ENCODE measurements around the gene SLC41A1. TPM values are rescaled to one million over a fixed set of nuclear protein-coding genes. Genes with fewer than 3 reads are reported as not detected.

Gene SLC41A1
- total RNA-seq, 2 donors from 2014 or later = 27.7 to 56.8 TPM

DNA sequence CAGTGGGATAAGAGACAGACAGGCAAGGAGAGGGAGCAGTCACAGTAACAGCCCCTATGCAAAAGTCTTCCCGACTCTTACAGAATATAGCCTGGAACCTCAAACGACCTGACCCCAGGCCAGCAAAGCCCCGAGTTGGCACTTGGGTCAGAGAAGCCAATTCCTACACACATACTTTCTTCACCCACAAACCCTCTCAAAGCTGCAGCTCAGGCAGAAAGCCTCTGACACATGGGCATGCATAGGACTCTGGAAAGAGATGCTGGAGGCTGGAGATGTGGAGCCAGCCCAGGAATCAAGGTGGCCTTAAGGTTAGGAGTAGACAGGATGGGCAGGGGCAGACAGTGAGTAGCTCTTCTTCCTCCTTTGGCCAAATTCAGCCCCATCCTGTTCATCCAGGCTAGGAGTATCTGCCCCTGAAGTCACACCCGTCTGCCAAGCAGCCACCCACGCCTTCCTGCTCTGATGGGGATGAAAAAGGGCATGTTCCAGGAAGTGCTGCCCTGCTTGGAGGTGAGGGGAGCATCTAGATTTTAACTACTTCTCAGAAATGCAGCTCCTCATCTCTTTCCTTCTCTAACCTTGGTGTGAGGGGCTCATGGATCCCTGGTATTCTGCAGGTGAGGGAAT, 7.8 kb downstream of the SLC41A1 start:
- Mint-ChIP-seq H3K4me1 (peaks cover 58% of the 10 kb centered on the region), H3K9me3 (no peaks in the 10 kb centered on the region), H3K27ac (peak overlapping the region; percentile 85), H3K36me3 (ENCODE audit: low read depth) (peaks cover 75% of the 10 kb centered on the region), H3K27me3 (no peaks in the 10 kb centered on the region), H3K4me3 (peak overlapping the region; percentile 79)
- ATAC-seq (replicated peaks) = peak; percentile 92

DNA sequence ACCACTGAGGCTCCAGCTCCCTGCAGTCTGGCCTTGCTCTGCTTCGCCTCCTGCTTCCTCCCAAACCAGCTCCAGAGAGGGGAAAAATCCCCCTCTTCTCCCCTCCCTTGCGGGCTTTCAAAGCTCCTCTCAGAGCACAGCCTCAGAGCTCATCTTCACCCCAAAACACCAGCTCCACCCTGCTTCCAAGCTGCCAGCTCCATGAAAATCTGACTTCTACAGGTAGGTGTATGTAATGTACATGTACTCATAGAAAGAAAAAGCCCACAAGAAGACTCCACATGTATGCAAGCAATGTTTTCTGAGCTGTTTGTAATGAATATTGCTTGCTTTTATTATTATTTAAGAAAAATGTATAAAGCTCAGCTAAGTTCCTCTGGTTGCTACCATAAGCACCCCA, 8.4 kb downstream of the SLC41A1 start:
- ATAC-seq (replicated peaks) = no peak
- Mint-ChIP-seq H3K27ac (peak overlapping the region; percentile 85), H3K27me3 (no peaks in the 10 kb centered on the region), H3K36me3 (ENCODE audit: low read depth) (peaks cover 75% of the 10 kb centered on the region), H3K9me3 (no peaks in the 10 kb centered on the region), H3K4me1 (peaks cover 58% of the 10 kb centered on the region), H3K4me3 (peak overlapping the region; percentile 79)

DNA sequence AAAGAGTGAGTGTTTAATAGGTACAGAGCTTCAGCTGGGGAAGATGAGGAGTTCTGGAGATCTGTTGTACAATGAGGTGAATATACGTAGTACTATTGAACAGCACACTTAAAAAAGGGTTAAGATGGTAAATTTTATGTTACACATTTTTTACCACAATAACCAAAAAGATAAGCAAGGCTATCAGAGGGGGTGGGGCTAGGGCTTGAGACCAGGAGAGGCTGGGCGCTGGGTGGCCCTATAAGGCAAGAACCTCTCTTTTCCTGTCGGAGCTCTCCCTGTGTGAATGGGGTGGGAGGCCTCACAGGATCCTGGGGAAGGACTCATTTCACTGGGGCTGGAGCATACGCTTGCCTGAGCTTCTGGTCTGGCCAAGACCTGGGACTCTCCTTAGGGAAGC, 9.0 kb downstream of the SLC41A1 start:
- peaks cover 71% of the 10 kb centered on the region for H3K36me3 Mint-ChIP-seq (ENCODE audit: low read depth)
- H3K27ac Mint-ChIP-seq = peak overlapping the region; percentile 68
- peaks cover 53% of the 10 kb centered on the region for H3K4me1 Mint-ChIP-seq
- no peaks in the 10 kb centered on the region for H3K27me3 Mint-ChIP-seq
- peak overlapping the region; percentile 79 for H3K4me3 Mint-ChIP-seq
- H3K9me3 Mint-ChIP-seq = no peaks in the 10 kb centered on the region
- ATAC-seq (replicated peaks) = no peak

DNA sequence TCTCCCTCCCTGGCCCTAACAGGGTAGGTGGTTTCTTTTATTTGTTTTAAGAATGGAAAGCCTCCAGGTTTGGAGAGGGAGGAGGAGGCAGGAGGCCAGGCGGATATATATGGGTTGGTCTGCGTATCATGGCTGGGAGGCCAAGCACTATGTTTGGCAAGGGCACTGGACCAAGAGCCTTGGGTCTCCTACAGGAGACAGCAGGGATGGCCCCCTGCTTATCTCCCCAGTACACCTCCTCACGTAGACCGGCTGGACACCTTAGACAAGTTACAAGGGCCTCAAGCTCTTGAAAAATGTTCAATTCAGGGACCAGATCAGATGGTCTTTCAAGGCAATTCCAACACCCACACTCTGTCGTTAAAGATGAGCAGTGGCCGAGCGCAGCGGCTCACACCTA, 10.9 kb downstream of the SLC41A1 start:
- no peaks in the 10 kb centered on the region for H3K9me3 Mint-ChIP-seq
- peak overlapping the region; percentile 70 for H3K27ac Mint-ChIP-seq
- ATAC-seq (replicated peaks) = no peak
- no peak overlapping the region for H3K4me3 Mint-ChIP-seq
- H3K4me1 Mint-ChIP-seq = peaks cover 38% of the 10 kb centered on the region
- peaks cover 72% of the 10 kb centered on the region for H3K36me3 Mint-ChIP-seq (ENCODE audit: low read depth)
- H3K27me3 Mint-ChIP-seq = no peaks in the 10 kb centered on the region

DNA sequence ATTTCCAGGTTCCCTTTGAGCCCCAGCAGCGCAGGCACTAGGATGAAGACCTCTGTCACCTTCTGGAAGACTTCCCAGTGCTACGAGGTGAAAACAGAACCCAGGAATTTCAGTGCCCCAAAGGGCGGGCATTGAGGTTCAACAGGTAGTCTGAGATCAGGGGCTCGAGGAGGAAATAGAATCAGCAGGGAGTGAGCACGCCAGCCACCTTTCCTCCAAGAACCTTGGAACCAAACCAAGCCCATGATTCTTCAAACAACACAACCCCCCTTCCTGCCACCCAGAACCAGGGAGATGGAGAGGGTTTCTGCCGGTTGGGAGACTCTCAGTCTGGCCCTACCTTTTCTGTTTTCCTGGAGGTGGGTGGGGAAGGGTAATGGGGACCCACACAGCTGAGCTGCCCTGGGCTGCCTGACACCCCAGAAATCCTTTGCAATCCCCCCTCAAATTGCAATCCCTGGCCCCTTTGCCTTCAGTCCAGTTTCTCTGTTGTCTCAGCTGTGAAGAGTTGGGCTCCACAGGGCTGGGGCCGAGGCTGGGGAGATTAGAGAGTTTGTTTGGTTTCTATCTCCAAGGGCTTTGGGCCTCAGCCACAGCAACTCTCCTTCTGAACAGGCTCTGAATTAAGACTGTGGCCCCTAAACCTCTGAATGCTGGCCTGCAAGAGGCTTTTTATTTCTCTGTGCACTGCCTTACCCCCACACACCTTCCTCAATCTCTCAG, 11.9 kb downstream of the SLC41A1 start:
- Mint-ChIP-seq H3K36me3 (ENCODE audit: low read depth) (peaks cover 74% of the 10 kb centered on the region), H3K27me3 (no peaks in the 10 kb centered on the region), H3K27ac (peak overlapping the region; percentile 70), H3K4me1 (peaks cover 30% of the 10 kb centered on the region), H3K9me3 (no peaks in the 10 kb centered on the region), H3K4me3 (no peak overlapping the region)
- no peak for ATAC-seq (replicated peaks)

DNA sequence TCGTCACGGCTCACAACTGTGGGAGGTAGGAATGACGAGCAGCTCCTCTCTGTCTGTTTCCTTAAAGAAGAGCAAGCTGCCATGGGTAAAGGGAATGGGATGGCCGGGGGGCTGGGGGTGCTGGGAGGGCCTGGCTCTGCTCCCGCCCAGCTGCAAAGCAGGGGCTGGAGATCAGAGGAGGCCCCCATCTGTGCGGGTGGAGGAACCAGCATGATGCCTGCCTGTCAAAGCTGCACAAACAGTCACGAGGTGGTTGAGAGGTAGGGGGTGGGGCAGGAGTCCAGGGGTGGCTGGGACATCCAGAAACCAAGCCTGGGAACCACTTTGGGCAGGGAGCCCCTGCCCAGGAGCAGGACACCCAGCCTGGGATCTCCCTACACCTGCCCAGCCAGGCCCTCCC, 12.6 kb downstream of the SLC41A1 start:
- H3K4me1 Mint-ChIP-seq = peaks cover 23% of the 10 kb centered on the region
- no peak overlapping the region for H3K27ac Mint-ChIP-seq
- H3K9me3 Mint-ChIP-seq = no peaks in the 10 kb centered on the region
- ATAC-seq (replicated peaks) = no peak
- no peak overlapping the region for H3K4me3 Mint-ChIP-seq
- H3K36me3 Mint-ChIP-seq (ENCODE audit: low read depth) = peaks cover 73% of the 10 kb centered on the region
- no peaks in the 10 kb centered on the region for H3K27me3 Mint-ChIP-seq

DNA sequence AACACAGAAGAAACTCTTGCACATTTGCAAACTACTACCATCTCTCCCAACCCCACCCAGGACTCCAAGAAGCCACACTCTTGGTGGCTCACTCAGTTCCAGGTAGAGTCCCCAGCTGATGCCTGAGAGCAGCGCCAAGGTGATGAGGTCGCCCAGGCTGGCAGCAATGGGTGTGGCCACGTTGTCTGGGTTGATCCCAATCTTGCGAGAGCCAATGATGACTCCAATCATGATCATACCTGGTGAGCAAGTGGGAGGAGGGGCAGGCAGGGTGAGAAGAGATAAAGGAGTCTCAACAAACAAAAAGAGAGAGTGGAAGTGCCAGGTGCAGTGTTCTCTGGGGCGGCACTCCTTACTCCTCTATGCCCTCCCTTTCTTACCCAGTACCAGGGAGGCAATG, 14.4 kb downstream of the SLC41A1 start:
- Mint-ChIP-seq H3K4me1 (peaks cover 7% of the 10 kb centered on the region), H3K9me3 (no peaks in the 10 kb centered on the region), H3K36me3 (ENCODE audit: low read depth) (peaks cover 76% of the 10 kb centered on the region), H3K27ac (peak overlapping the region; percentile 75), H3K4me3 (no peak overlapping the region), H3K27me3 (no peaks in the 10 kb centered on the region)
- ATAC-seq (replicated peaks) = peak; percentile 39

DNA sequence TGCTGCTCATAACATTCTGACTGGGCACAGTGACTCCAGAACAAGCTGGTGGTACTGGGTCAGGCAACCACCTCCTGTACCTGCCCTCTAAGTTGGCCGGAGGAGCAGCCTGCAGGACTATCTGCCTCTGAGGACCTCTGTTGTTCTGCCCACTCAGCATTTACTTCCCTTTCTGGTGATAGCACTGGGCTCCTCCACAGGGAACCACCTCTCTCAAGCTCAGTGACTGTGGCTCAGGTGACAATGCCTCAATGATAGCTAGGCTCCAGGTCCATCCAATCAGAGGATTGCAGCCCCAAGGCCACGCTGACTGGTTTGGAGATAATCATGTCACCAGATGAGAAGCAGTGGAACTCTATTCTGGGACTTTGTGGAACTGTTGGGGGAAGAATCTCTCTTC, 15.8 kb downstream of the SLC41A1 start:
- Mint-ChIP-seq H3K4me1 (peaks cover 6% of the 10 kb centered on the region), H3K27me3 (no peaks in the 10 kb centered on the region), H3K36me3 (ENCODE audit: low read depth) (peaks cover 89% of the 10 kb centered on the region)

DNA sequence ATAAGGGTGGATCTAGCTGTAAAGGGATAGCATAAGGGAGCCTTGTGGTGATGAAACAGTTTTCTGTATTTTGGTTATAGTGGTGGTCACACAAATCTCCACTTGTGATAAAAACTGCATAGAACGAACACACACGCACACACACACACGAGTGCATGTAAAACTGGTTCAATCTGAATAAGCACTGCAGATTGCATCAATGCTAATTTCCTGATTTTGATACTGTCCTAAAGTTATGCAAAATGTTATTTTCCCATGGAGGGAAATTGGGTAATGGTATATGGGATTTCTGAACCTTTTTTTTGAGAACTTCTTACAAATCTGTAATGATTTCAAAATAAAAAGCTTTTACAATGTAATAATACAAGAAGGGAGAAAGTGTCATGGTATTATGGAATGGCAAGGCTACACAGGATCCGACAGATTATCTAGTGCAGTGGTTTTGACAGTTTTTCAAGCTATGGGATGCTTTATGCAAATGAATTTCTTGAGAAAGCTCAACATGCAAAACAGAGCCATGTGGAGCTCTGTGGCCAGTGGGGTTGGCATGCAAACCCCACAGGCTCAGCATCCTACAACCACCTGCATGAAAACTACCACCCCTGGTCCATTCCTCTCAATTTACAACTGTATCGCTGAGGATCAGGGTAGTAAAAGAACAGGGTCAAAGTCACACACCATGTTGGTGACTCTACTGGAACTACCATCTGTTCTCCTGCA, 18.8 kb downstream of the SLC41A1 start:
- Mint-ChIP-seq H3K4me1 (no peaks in the 10 kb centered on the region), H3K27ac (no peak overlapping the region), H3K36me3 (ENCODE audit: low read depth) (peaks cover 94% of the 10 kb centered on the region), H3K9me3 (no peaks in the 10 kb centered on the region), H3K27me3 (no peaks in the 10 kb centered on the region), H3K4me3 (no peak overlapping the region)
- ATAC-seq (replicated peaks) = no peak

More for the DNA sequence above, 15.8 kb downstream of the SLC41A1 start:
- H3K4me3 Mint-ChIP-seq = no peak overlapping the region
- H3K9me3 Mint-ChIP-seq = no peaks in the 10 kb centered on the region
- ATAC-seq (replicated peaks) = no peak
- no peak overlapping the region for H3K27ac Mint-ChIP-seq

DNA sequence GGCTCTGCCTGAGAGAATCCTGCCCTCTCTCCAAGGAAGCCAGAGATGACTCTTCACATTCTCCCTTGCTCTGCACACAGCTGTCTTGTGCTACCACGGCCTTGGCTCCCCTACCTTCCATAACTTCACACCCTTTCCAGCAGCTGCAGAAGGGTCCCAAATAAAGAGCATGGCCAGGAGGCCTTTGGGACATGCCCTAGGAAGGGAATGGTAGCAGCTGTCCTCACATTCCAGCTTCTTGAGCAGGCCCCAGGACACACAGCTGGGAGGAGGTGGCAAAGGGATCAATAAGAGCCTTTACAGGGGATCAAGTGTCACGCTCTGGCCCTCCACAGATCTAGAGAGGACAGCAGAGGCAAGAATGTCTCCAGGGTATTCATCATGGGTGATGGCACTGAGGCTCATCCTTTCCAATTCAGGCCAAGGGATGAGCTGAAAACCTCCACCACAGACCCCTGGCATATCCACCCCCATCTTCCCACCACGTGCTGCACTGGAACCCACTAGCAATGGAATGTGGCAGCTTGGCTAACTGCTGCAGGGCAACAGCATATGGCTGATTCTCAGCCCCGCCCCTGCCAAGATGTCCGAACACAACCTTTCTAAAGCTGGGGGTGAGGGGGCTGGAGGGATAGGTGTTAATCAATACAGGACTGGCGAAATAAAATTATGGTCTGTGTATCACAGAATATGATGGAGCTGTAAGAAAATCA, 19.9 kb downstream of the SLC41A1 start:
- Mint-ChIP-seq H3K27ac (peak overlapping the region; percentile 21), H3K36me3 (ENCODE audit: low read depth) (peaks cover 87% of the 10 kb centered on the region), H3K9me3 (no peaks in the 10 kb centered on the region), H3K4me1 (no peaks in the 10 kb centered on the region), H3K27me3 (no peaks in the 10 kb centered on the region), H3K4me3 (no peak overlapping the region)
- ATAC-seq (replicated peaks) = no peak

DNA sequence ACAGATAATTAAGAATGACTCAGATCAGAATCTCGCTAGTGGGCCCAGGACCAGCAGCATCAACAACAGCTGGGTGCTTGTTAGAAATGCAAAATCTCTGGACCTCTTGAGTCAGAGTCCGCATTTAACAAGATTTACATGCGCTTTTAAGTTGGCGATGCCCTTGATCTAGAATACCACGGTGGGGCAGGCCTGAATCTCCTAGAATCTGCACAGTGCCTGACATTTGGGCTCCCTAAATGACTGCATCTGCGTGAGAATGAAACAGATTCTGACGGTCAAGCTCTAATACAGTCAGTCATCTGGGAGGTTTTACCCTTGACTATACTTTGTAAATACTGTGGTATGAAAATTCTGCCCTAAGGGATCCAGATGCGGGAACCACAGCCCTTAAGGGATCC, 20.5 kb downstream of the SLC41A1 start:
- H3K27me3 Mint-ChIP-seq = no peaks in the 10 kb centered on the region
- H3K4me1 Mint-ChIP-seq = no peaks in the 10 kb centered on the region
- no peak for ATAC-seq (replicated peaks)
- no peak overlapping the region for H3K4me3 Mint-ChIP-seq
- peaks cover 80% of the 10 kb centered on the region for H3K36me3 Mint-ChIP-seq (ENCODE audit: low read depth)
- H3K27ac Mint-ChIP-seq = no peak overlapping the region
- H3K9me3 Mint-ChIP-seq = no peaks in the 10 kb centered on the region

DNA sequence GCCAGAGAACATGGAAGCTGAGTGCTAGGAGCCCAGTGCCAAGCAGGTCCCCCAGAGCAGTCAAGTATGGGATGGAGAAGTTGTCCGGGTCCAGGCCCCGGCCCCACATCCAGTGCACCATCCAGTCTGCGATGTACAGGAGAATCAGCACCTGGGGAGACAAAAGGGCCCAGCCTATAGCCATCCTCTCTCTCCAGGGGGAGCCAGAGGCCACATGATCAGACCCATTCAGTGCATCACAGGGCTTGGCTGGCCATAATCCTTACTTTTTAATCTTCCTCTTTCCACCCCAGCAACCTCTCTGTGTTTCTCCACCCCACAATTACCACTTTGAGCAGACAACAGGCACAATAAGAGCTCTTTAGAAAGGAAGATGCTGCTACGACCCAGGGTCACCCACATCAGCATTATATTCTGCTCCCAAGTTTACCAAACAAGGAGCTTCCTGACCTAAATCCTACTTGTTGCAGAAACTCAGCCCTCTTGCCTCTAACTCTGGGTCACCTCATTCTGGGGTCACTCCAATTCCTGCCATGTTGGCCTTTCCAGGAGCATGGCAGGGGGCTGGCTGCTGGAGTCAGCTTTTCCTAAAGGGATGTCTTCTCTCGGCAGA, 21.3 kb downstream of the SLC41A1 start:
- H3K4me1 Mint-ChIP-seq = no peaks in the 10 kb centered on the region
- peak; percentile 88 for ATAC-seq (replicated peaks)

DNA sequence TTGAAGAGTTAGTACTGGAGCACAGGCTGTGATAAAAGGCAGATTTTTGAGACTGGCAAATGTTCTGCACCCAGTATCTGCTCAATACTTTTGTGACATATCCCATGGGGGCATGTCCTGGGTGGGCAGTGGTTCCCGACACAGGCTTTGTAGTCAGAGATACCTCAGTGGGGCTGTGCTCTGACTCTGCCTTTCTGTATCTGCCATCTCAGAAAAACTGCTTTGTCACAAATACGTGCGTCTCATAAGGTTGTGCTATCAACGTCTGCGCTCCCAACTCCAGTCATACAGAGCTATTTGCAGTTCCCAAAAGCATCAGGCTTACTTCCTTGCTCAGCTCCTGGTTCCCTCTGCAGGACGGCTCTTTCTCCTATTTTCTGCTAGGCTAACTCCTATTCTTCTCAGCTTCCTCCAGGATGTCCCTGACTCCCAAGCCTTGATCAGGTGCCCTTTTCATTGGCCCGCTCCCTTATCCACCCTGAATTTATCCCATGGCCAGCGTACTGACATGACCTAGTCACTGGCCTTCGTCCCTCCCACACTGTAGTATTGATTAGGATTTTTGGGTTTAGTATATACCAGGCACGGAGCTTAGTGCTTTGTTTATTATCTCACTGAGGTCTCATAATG, 25.6 kb downstream of the SLC41A1 start:
- H3K27ac Mint-ChIP-seq = no peak overlapping the region
- H3K9me3 Mint-ChIP-seq = no peaks in the 10 kb centered on the region
- no peaks in the 10 kb centered on the region for H3K27me3 Mint-ChIP-seq
- H3K36me3 Mint-ChIP-seq (ENCODE audit: low read depth) = peaks cover 33% of the 10 kb centered on the region
- peaks cover 3% of the 10 kb centered on the region for H3K4me1 Mint-ChIP-seq
- ATAC-seq (replicated peaks) = no peak
- no peak overlapping the region for H3K4me3 Mint-ChIP-seq

More for the DNA sequence above, 21.3 kb downstream of the SLC41A1 start:
- Mint-ChIP-seq H3K27me3 (no peaks in the 10 kb centered on the region), H3K27ac (no peak overlapping the region), H3K9me3 (no peaks in the 10 kb centered on the region), H3K4me3 (no peak overlapping the region), H3K36me3 (ENCODE audit: low read depth) (peaks cover 72% of the 10 kb centered on the region)

DNA sequence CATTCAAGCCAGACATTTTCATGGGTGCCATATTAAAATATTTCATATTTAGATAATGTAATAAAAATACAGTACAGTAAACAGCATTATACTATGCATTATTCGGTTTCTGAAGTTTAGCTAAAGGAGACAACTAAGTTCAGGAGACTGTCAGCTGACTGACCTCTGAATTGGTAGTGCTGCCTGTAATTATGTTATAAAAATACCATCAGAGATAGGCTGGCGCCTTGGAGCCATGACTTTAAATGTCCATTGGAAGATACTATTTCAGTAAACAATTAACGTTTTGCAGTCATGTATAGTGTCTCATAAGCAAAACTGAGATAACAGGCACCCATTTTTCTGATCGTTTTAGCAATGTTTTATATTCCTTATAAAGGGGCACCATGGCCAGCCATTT, 26.4 kb downstream of the SLC41A1 start:
- no peaks in the 10 kb centered on the region for H3K27me3 Mint-ChIP-seq
- H3K9me3 Mint-ChIP-seq = no peaks in the 10 kb centered on the region
- peaks cover 3% of the 10 kb centered on the region for H3K4me1 Mint-ChIP-seq
- H3K36me3 Mint-ChIP-seq (ENCODE audit: low read depth) = peaks cover 25% of the 10 kb centered on the region
- no peak overlapping the region for H3K27ac Mint-ChIP-seq
- no peak overlapping the region for H3K4me3 Mint-ChIP-seq
- ATAC-seq (replicated peaks) = no peak

Data from activated T-helper 17 cell treated with anti-CD3 and anti-CD28 coated beads, Interleukin-2, amount 50 U/mL, for 72 hours (primary cell).